Measurements from ENCODE around the gene UROS.

The UROS gene

DNA sequence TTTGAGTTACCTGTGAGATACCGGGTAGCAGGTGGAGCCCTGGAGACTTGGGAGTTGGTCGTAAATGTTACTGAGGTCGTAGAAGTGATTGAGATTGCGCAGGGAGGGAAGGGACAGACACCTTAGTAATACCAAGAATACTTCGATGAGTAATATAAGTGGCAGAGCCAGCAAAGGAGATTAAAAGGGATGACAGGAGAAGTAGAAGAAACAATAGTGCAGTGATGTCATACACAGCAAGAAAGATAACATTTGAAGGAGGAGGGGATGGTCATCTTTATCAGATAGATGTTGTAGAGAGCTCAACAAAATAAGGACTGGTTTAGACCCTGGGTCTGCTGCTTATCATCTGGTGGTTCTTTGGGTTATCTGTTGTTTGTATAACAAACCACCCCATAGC lies 5.3 kb upstream of the UROS start:
- DNase-seq, result no peak

- DNase-seq, result no peak
Measured at GRCh38 chr10:125827133-125827532, 4.1 kb upstream of the UROS start.

DNA sequence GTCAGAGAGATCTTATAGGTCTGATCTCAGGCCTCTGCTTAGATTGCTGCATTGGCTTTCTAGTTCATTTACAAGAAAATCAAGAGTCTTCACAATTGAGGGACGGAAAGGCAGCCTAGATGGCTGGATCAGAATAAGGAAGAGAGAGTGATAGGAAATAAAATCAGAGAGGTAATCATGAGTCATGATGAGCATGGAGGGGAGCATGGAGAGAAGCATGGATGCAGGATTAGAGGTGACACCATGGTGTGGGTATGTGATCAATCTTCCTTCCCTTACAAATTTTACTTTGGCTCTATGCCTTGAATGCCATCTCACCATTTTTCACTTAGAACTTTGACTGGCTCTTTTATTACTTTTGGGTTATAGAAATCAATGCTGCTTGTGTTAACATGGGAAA lies 1.7 kb upstream of the UROS start:
- DNase-seq, result no peak

GRCh38 chr10:125823663-125824251 lies 699 bp upstream of the UROS start:
- DNase-seq, result no peak

DNA sequence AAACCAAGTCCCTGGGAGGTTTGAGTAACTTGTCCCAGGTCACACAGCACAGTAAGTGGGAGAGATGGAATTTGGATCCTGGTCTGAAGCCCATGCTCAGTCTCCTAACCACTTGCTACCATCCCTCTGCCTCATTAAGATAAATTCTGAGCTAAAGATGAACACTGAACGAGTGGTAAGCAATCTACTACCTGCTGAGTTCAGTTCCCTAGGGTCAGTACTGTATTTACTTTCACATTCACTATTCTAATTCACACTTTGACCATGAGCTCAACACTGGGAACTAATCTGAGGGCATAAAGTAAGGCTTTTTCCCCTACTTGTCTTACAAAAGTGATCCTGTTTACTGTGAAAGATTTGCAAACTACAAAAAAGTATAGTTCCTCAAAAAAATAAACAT lies 2.4 kb downstream of the UROS start:
- DNase-seq, result no peak

- no peak for DNase-seq
Measured at GRCh38 chr10:125817337-125817946, 5.6 kb downstream of the UROS start.

- no peak for DNase-seq
Measured at GRCh38 chr10:125816548-125816947, 6.5 kb downstream of the UROS start.

DNA sequence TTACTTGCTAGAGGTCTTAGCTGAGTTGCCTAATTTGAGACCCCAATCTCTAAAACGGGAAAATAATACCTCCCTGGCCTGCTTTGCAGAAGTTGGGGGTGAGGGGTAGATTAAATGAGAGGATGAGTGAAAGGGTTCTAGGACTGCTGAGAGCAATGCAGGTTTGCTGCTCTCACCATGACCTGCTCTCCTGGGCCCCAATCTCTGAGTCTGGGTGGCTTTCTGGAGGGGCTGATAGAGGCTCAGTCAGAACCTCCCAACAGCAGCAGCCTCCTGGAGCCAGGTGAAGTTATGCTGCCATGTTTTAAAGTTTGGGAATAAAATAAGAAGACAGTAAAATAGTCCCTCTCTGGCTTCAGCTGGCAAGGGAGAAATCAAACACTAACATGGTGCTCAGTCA lies 7.3 kb downstream of the UROS start:
- DNase-seq, result no peak

DNA sequence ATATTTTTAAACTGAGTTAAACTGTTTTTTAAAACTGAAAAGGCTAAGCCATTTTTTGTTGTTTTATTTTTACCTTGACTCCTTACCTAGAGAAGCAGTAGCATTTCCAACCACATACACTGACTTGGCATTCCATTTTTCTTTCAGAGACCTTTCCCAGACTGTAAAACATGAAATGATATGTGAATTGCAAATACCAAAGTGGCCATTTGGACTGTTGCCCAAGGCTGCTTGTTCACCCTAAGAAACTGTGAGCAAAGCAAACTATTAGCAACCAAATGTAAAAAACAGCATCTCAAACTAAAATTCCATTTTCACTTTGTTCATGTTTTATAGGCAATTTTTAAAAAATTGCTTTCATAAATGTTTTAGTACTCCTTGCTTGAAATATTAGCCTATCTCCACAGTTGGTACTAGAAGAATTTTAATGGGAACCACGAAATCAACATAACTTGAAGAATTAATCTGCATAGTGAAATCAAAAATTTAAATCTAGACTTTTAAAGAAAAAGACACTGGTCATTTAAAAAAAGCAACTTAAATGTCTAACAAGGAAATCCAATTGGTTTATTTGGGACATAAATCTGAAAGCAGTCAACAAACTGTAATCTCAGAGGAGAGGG lies 10.8 kb downstream of the UROS start:
- no peak for DNase-seq

GRCh38 chr10:125811251-125811650 lies 11.8 kb downstream of the UROS start:
- DNase-seq, result no peak

GRCh38 chr10:125808047-125808446 lies 15.0 kb downstream of the UROS start:
- no peak for DNase-seq

DNA sequence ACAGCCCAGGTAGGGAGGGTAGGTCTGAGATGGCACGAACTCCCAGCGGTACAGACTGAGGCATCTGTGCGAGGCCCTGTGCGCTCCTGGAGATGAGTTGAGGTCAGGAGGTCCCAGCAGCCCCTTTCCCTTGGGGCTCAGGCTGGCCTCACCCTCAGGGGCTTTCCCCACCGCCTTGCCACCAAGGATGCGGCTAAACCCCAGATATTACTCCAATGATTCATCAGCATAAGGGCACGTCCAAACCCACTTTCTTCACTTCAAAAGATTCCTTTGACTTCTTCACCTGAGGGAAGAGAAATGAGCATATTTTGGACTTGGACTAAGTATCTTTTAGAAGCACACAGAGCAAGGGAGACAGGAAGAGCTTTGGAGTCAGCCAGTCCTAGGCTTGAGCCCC lies 20.3 kb downstream of the UROS start:
- no peak for DNase-seq

DNA sequence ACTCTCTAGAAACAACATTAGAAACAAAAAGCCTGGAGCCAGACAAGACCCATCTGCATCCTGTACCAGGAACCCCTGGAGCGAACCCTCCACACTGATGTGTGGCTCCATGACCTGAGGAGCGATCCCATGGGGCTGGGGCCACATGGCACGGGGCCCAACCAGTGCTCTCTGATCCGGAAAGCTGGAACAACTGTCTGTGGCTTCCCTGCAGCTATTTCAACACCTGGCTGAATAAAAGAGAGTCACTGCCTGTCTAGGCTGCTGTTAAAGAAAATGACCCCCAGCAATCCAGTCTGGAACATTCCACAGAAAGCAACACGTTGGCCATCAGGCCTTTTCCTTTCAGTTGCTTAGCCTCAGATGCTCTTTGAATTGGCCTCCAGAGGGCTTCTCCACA lies 20.9 kb downstream of the UROS start:
- DNase-seq, result no peak

DNA sequence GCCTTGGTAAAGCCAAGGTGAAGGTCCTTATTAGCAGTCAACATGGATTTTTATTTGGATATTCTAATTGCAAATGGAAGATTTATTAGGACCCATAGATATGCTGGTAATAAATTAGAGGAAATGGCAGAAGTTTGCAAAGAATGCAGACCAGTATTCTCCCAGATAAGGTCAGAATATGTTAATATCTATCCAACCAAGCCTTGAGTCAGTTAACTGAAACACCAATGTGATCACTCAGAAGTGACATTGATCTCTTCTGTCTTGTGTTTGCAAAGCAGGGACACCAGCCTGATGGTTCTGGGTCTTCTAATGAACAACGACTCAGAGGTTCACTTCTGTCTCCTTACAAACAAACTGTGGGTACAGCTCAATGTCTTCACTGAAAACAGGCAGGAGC lies 21.5 kb downstream of the UROS start:
- DNase-seq, result no peak

DNA sequence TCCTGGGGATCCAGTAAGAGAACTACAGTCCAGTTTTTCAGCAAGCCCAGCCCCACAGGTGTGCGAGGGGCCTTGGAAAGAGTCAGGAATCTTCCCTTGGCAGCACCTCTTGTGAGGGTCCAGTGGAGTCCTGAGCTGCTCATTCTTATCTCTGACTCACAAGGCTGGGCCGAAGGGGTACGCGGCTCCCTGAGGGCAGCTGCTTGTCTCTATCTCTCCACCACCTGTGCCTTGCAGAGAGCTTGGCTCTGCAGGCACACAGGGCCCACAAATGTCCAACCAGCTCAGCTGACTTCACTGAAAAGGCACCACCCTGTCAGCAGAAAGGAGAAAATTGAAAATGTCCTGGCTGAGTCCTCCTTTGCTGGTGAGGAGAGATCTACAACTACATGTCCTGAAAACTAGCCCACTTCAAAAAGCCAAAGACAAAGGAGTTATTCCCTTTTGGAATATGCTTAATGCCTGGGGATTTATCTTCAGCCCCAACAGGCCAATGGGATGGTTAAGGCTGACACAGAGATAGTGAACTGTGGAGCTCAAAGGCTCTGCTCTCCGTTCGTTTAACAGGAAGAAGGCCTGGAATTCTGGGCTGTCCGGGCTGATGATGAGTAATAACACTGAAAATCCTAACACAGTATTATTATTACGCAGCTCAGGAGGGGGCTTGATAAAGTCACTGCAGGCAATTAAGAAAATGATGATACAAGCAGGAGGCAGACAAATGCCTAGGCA lies 23.4 kb downstream of the UROS start:
- no peak for DNase-seq

- DNase-seq, result no peak
Measured at GRCh38 chr10:125797994-125798662, 24.9 kb downstream of the UROS start.

GRCh38 chr10:125797424-125797823 lies 25.6 kb downstream of the UROS start:
- no peak for DNase-seq

DNA sequence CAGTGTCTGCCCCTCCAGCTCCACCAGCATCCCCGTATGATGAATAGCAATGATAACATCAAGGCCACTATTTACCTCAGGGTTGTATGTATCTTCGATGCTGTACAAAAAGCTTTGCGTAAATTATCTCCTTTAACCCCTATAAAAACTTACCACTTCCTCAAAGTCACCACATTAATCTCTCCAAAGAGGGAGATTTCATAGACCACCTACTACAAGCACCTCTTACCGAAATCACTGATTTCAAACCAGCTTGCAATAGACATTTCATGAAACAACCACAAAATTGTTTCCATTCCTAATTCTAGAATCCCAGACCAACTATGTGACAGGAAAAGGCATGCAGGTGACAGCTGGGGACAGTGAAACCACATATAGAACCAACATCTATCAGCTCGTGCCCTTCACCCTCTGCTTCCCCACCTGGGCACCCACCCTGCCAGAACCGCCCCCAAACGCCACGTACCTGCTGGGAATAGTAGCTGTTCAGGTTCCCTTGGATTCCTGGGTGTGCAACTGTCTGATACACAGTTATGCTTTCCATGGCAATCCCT lies 27.3 kb downstream of the UROS start:
- no peak for DNase-seq

GRCh38 chr10:125795128-125795527 lies 27.9 kb downstream of the UROS start:
- DNase-seq, result no peak

DNA sequence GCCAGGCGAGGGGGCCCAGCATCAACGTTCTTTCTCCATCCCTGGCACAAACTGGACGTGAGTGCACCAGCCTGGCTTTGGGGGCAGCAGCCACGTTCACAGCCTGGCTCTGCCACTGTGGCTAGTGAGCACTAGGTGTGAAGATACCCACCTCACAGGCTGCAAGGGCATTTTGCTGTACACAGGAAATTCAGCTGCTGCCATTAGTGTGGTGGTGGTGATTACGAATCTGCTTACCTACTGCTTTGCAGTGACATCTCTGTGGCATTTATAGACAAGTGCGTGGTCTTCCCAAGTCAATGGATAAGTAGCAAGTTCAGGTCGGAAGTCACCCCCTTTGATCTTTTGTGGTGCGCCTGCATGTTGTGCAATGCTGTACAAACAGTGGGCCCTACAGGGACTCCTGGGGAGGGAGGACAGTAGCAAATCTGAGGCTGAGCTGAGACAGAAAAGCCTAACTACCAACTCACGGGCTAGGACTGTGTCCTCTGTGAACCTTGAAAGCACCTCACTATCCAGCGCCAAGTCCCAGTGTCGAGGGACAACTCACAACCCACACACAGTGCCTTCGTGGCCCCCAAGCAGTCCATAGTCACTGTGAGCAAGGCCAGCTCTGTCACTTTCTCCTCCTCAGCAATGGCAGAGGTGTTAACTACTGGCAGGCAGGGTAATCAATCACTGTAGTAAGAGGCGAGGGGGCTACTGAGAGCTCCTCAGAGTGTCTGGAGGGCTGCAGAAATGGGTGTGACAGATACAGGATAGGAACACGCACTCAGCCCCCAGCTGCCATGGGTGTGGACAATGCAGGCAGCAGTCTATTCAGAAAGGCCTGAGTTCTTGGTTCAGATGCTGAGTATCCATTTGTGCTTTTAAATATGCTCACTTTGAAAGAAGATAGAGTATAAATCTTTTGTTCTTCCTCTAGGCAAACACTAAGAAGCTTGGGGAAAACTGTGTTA lies 30.4 kb downstream of the UROS start:
- no peak for DNase-seq

GRCh38 chr10:125788156-125789034 lies 34.7 kb downstream of the UROS start:
- DNase-seq, result no peak

Measured in stimulated activated naive CD4-positive, alpha-beta T cell treated with Interleukin-2 at 50 U/mL for 16 hours (primary cell).